ENCODE measurements around the gene GPATCH8. TPM values are rescaled to one million over a fixed set of nuclear protein-coding genes. Genes with fewer than 3 reads are reported as not detected.
"Not testable (repeated sequence)": the region's sequence is repeated elsewhere in the genome, so short reads cannot be mapped to it uniquely, and the experiment has no call there.

GPATCH8 gene
- total and polyA plus RNA-seq, 10 donors, result 4.8 to 66.3 (median 57.9) TPM

DNA sequence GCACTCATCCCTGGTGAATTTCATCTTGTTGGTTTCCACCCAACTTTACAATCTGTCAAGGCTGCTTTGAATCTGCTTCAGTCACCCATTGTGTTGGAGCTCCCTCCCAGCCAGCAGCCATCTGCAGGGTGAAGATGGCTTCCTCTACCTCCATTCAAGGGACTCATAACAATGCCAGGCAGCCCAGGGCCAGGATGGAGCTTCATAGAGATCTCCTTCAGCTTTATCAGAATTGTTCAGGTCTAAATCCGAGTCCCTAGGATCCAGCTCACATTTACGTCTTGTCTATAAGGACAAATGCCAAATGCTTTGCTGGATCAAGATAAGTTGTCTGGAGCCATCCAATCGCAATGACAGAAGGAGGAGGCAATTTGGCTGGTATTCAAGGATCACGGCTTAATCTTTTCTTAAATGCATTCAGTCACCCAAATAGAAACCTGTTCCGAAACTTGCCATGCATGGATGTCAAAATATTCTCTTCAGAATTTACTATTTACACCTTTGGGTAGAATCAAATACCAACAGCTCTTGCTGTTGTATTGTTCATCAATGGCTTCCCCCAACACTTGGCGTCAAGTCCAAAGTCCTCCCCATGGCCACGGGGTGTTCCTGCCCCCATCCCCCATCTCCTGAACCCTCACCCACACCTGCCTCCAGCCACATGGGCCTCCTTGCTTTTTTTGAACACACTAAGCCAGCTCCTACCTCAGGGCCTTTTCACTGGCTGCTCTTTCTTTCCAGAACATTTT is 135.8 kb downstream of the GPATCH8 start:
- Histone ChIP-seq H3K4me1 (peaks cover 4 to 18% (median 16%) of the 10 kb centered on the region in 6 donors), H3K9me3 (no peaks in the 10 kb centered on the region), H3K27me3 (replicated peaks in 1 of 7) (peaks cover 0 to 93% (median 15%) of the 10 kb centered on the region in 7 donors), H3K36me3 (no peaks in the 10 kb centered on the region), H3K27ac (no peak overlapping the region), H3K4me3 (no peak overlapping the region)
- no peak for DNase-seq
- TF ChIP-seq, protein P1, sequence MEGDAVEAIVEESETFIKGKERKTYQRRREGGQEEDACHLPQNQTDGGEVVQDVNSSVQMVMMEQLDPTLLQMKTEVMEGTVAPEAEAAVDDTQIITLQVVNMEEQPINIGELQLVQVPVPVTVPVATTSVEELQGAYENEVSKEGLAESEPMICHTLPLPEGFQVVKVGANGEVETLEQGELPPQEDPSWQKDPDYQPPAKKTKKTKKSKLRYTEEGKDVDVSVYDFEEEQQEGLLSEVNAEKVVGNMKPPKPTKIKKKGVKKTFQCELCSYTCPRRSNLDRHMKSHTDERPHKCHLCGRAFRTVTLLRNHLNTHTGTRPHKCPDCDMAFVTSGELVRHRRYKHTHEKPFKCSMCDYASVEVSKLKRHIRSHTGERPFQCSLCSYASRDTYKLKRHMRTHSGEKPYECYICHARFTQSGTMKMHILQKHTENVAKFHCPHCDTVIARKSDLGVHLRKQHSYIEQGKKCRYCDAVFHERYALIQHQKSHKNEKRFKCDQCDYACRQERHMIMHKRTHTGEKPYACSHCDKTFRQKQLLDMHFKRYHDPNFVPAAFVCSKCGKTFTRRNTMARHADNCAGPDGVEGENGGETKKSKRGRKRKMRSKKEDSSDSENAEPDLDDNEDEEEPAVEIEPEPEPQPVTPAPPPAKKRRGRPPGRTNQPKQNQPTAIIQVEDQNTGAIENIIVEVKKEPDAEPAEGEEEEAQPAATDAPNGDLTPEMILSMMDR (IDR thresholded peaks at IDR 0.05 in 8 of 11, conservative IDR thresholded peaks at IDR 0.05 in 3 of 11), result no peak
- TF ChIP-seq POLR2AphosphoS5 (IDR thresholded peaks at IDR 0.05) (no peak), POLR2A (IDR thresholded peaks at IDR 0.05) (no peak)
- intact Hi-C loops (cut with DNase I; ENCODE audit: low total_unique reads), result no loop called here
- 78 to 92% (median 84%) methylated on average over 7 of the region's 7 CpGs for WGBS, 5 donors

DNA sequence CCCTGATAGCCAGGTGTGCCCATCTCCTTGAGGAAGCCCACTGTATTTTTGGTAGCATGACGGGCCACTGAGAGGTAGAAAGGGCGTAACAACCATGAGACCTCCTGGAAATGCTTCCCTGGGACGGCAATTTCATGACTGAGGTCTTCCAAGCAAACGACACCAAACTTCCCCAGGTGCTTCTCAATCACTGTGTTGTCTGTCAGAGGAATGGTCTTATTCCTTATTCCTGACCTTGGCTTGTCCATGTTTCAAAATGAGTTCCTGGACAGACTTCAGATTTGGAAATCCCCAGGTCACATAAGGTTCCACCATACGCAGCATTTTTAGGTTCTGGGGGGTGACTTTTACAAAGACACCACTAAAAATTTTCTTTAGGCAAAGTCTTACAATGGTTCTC is 138.2 kb downstream of the GPATCH8 start:
- H3K4me3 ChIP-seq; H3K9me3 ChIP-seq; H3K27ac ChIP-seq; H3K36me3 ChIP-seq; intact Hi-C loops (cut with DNase I; ENCODE audit: low total_unique reads); DNase-seq: not testable (repeated sequence)
- 72 to 98% (median 86%) methylated on average over 5 of the region's 5 CpGs for WGBS, 5 donors
- H3K4me1 ChIP-seq, result peaks cover 4 to 37% (median 19%) of the 10 kb centered on the region in 6 donors
- peaks cover 0 to 89% (median 21%) of the 10 kb centered on the region in 7 donors for H3K27me3 ChIP-seq (replicated peaks in 1 of 7)

DNA sequence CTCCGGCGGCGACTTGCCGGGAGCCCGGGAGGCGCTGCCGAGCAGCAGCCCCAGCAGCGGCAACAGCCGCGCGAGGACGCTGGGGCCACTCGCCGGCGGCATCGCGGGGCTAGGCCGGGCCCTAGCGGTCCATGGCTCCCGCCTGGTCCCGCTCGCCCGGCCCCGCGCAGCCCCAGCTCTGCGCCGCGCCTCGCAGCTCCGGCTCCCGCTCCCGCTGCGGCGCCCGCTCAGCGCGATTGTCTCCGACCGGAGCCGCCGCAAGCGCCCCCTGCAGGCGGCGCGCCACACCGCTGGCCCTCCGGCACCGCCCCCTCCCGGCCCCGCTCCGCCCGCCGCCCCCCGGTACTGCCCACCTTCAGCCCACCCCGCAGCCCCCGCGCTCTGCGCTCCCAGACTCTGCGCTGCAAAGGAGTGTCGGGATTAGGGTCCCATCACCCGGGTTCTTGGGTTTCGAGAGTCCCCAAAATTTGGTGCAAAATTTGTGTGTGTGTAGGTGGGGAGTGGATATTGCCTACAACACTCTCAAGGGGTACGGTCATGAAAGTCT is 139.5 kb downstream of the GPATCH8 start, which contains the start of gene FAM171A2:
FAM171A2 (minus strand) TSS at position 241 of the 547 bp plus-strand sequence; CDS start at position 102, 139 bp downstream.
- no peak within 1 kb of the TSS for H3K27ac ChIP-seq
- H3K36me3 ChIP-seq, result no peaks in the 10 kb centered on the region
- TF ChIP-seq POLR2AphosphoS5 (IDR thresholded peaks at IDR 0.05) (peak in 2 of 3 donors; percentile 46 to 49), POLR2A (IDR thresholded peaks at IDR 0.05) (no peak)
- TF ChIP-seq, protein P1 (IDR thresholded peaks at IDR 0.05 in 8 of 11, conservative IDR thresholded peaks at IDR 0.05 in 3 of 11), result peak in 7 of 11 experiments; percentile 67 to 93 (median 81)
- peak within 1 kb of the TSS; percentile 40 to 75 (median 52) for H3K4me3 ChIP-seq
- peaks cover 4 to 37% (median 19%) of the 10 kb centered on the region in 6 donors for H3K4me1 ChIP-seq
- peaks cover 0 to 77% (median 19%) of the 10 kb centered on the region in 7 donors for H3K27me3 ChIP-seq (replicated peaks in 1 of 7)
- no peaks in the 10 kb centered on the region for H3K9me3 ChIP-seq
- intact Hi-C loops (cut with DNase I; ENCODE audit: low total_unique reads), result no loop called here
- DNase-seq, result peak; percentile 93
- 0 to 1% (median 1%) methylated on average over 9 to 63 of the region's 63 CpGs for WGBS, 5 donors

DNA sequence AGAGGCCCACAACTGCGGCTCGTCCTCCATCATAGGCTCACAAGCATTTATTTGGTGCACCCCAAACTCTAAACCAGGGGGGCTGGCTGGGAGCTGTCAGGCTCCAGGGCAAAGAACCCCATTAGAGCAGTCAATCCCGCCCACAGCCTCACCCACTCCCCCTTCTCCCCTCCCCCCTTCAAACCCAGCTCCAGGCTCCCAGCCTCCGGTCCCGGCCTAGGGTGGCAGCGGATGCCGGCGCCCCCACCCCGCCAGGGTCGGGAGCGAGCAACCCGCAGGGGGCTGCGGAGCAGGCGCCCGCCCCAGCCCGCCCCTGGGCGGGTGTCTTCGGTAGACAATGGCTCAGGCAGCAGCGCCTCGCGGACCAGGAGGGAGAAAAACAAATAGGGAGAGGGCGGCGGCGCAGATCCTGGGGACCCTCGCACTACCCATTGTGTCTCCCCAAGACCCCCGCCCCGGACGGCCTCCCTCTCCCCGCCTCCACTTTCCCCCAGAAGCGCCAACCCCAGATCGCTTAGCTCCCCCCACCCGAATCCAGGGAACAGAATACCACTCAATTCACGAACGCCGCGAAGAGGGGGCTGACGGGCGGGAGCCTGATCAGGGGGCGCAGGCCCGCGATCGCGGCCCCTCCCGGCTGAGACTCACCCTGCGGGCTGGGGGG is 140.1 kb downstream of the GPATCH8 start:
- no peak for DNase-seq
- Histone ChIP-seq H3K27me3 (replicated peaks in 1 of 7) (peaks cover 0 to 71% (median 16%) of the 10 kb centered on the region in 7 donors), H3K27ac (no peak overlapping the region), H3K4me1 (peaks cover 4 to 37% (median 19%) of the 10 kb centered on the region in 6 donors), H3K36me3 (no peaks in the 10 kb centered on the region), H3K4me3 (peak overlapping the region; percentile 40 to 75 (median 52)), H3K9me3 (no peaks in the 10 kb centered on the region)
- TF ChIP-seq, protein P1 (IDR thresholded peaks at IDR 0.05 in 8 of 11, conservative IDR thresholded peaks at IDR 0.05 in 3 of 11), result no peak
- no peak for TF ChIP-seq POLR2AphosphoS5 (IDR thresholded peaks at IDR 0.05)
- TF ChIP-seq POLR2A (IDR thresholded peaks at IDR 0.05), result no peak
- 0 to 2% (median 1%) methylated on average over 13 to 45 of the region's 45 CpGs for WGBS, 5 donors
- intact Hi-C loops (cut with DNase I; ENCODE audit: low total_unique reads), result no loop called here
